Esophagus muscularis mucosa (tissue), 4 donors: ENCODE data around the gene SLAMF7. TPM values are rescaled to one million over a fixed set of nuclear protein-coding genes. Genes with fewer than 3 reads are reported as not detected.

Experiments
- DNase-seq: peaks from one replicate; pipeline ENCODE4 v3.0.0-alpha.2; 2017; ENCODE audit errors: extremely low spot score
- H3K27ac ChIP-seq, 4 donors: fragments of 200-600 bp; sonication (generic); replicated peaks in 1 of 4; 1 replicate in 3 of 4; 2 replicates in 1 of 4; pipeline ENCODE4 v1.5.1; 2016 to 2019; ENCODE audit warnings: mild to moderate bottlenecking in 1 of 4
- H3K27me3 ChIP-seq, 4 donors: fragments of 200-600 bp; sonication (generic); one replicate each; pipeline versions ENCODE4 v1.5.1 to v1.6.0; 2016 to 2019
- H3K36me3 ChIP-seq, 4 donors: fragments of 200-600 bp; sonication (generic); one replicate each; pipeline ENCODE4 v1.5.1; 2016 to 2019
- H3K4me1 ChIP-seq, 4 donors: fragments of 200-600 bp; sonication (generic); one replicate each; pipeline ENCODE4 v1.5.1; 2016 to 2019
- H3K4me3 ChIP-seq, 4 donors: fragments of 200-600 bp; sonication (generic); 1 replicate in 2 of 4; 2 replicates in 2 of 4; pipeline ENCODE4 v1.5.1; 2016 to 2019; ENCODE audit warnings: mild to moderate bottlenecking in 4 of 4, moderate library complexity in 1 of 4
- H3K9me3 ChIP-seq, 4 donors: fragments of 200-600 bp; sonication (generic); 1 replicate in 3 of 4; 2 replicates in 1 of 4; pipeline ENCODE4 v1.5.1; 2016 to 2019
- CTCF ChIP-seq, 3 experiments: fragments of 200-600 bp in 2 of 3; fragments of 450-650 bp in 1 of 3; sonication (generic) in 2 of 3; IDR thresholded peaks; one replicate each; pipeline ENCODE4 v1.5.1; 2017 to 2019; ENCODE audit warnings: antibody characterized with exemption in 3 of 3, mild to moderate bottlenecking in 2 of 3, moderate library complexity in 1 of 3
- EP300 ChIP-seq: sonication (generic); formaldehyde crosslinking; IDR thresholded peaks from one replicate; pipeline ENCODE4 v1.6.1; 2017; ENCODE audit warnings: antibody characterized with exemption
- POLR2A ChIP-seq: fragments of 450-650 bp; IDR thresholded peaks from one replicate; pipeline ENCODE4 v1.6.1; 2017; ENCODE audit warnings: antibody characterized with exemption, moderate library complexity, mild to moderate bottlenecking, low read depth
- POLR2AphosphoS5 ChIP-seq, 2 donors: sonication (generic); formaldehyde crosslinking; IDR thresholded peaks; one replicate each; pipeline ENCODE4 v1.6.1; 2017; ENCODE audit warnings: antibody characterized with exemption in 2 of 2
- WGBS: methylation state at CpG from one replicate; pipeline ENCODE4 v1.1.5; 2018; 5-methylcytosine and 5-hydroxymethylcytosine counted together
- intact Hi-C: fragments of 100-400 bp; cut with DNase I; formaldehyde crosslinking; loops from one replicate; pipeline ENCODE4 v1.15.1; 2023
- total RNA-seq, 4 donors: library from RNA; depleted of rRNA; stranded (reverse); fragments of >200 nt; gene quantifications; one replicate each; pipeline versions ENCODE4 v1.1.0 to v1.2.1, GENCODE V29; 2016

SLAMF7 gene
- total RNA-seq, 4 donors from 2014 or later, result 0.06 to 1.3 (median 0.47) TPM

GRCh38 chr1:160733898-160734297, 5.1 kb upstream of the SLAMF7 start:
- H3K36me3 ChIP-seq, result no peaks in the 10 kb centered on the region
- H3K27me3 ChIP-seq, result no peaks in the 10 kb centered on the region
- TF ChIP-seq POLR2A (no peak), POLR2AphosphoS5 (IDR thresholded peaks at IDR 0.05) (no peak), EP300 (no peak), CTCF (IDR thresholded peaks at IDR 0.05) (no peak)
- H3K9me3 ChIP-seq, result peaks cover 0 to 7% (median 6%) of the 10 kb centered on the region in 4 donors
- no peaks in the 10 kb centered on the region for H3K4me1 ChIP-seq
- no peak overlapping the region for H3K27ac ChIP-seq
- no peak for DNase-seq
- no peak overlapping the region for H3K4me3 ChIP-seq
- intact Hi-C loops, result no loop called here

- H3K9me3 ChIP-seq, result peaks cover 0 to 7% (median 6%) of the 10 kb centered on the region in 4 donors
- no peak overlapping the region for H3K4me3 ChIP-seq
- H3K36me3 ChIP-seq, result no peaks in the 10 kb centered on the region
- intact Hi-C loops, result no loop called here
- H3K4me1 ChIP-seq, result no peaks in the 10 kb centered on the region
- TF ChIP-seq EP300 (no peak), POLR2A (no peak), CTCF (IDR thresholded peaks at IDR 0.05) (no peak)
- no peaks in the 10 kb centered on the region for H3K27me3 ChIP-seq
- no peak for DNase-seq
- H3K27ac ChIP-seq, result no peak overlapping the region
Measured at GRCh38 chr1:160734301-160734700, 4.7 kb upstream of the SLAMF7 start.

- TF ChIP-seq POLR2AphosphoS5 (IDR thresholded peaks at IDR 0.05) (no peak), POLR2A (no peak), CTCF (IDR thresholded peaks at IDR 0.05) (no peak), EP300 (no peak)
- no peak overlapping the region for H3K4me3 ChIP-seq
- H3K9me3 ChIP-seq, result peaks cover 0 to 7% (median 6%) of the 10 kb centered on the region in 4 donors
- no peak for DNase-seq
- H3K27ac ChIP-seq, result no peak overlapping the region
- H3K4me1 ChIP-seq, result no peaks in the 10 kb centered on the region
- peaks cover 0 to 3% (median 0%) of the 10 kb centered on the region in 4 donors for H3K27me3 ChIP-seq
- 82% methylated on average over 2 of the region's 2 CpGs for WGBS
- no peaks in the 10 kb centered on the region for H3K36me3 ChIP-seq
- intact Hi-C loops, result no loop called here
Measured at GRCh38 chr1:160738271-160738670, 776 bp upstream of the SLAMF7 start.

GRCh38 chr1:160740133-160740688, 1.2 kb downstream of the SLAMF7 start:
- TF ChIP-seq POLR2A, result no peak
- no peak for TF ChIP-seq EP300
- TF ChIP-seq CTCF (IDR thresholded peaks at IDR 0.05), result no peak
- no peak for TF ChIP-seq POLR2AphosphoS5 (IDR thresholded peaks at IDR 0.05)
- intact Hi-C loops, result no loop called here
- Histone ChIP-seq H3K36me3 (no peaks in the 10 kb centered on the region), H3K4me3 (no peak overlapping the region), H3K27me3 (peaks cover 0 to 3% (median 0%) of the 10 kb centered on the region in 4 donors), H3K4me1 (no peaks in the 10 kb centered on the region), H3K9me3 (peaks cover 0 to 7% (median 6%) of the 10 kb centered on the region in 4 donors), H3K27ac (no peak overlapping the region)
- DNase-seq, result no peak
- WGBS, result 88% methylated on average over 5 of the region's 5 CpGs

GRCh38 chr1:160741092-160741501, 2.0 kb downstream of the SLAMF7 start:
- no peaks in the 10 kb centered on the region for H3K36me3 ChIP-seq
- no peaks in the 10 kb centered on the region for H3K4me1 ChIP-seq
- peaks cover 0 to 7% (median 6%) of the 10 kb centered on the region in 4 donors for H3K9me3 ChIP-seq
- no peak overlapping the region for H3K4me3 ChIP-seq
- TF ChIP-seq EP300 (no peak), POLR2A (no peak), POLR2AphosphoS5 (IDR thresholded peaks at IDR 0.05) (no peak), CTCF (IDR thresholded peaks at IDR 0.05) (no peak)
- H3K27me3 ChIP-seq, result peaks cover 0 to 3% (median 0%) of the 10 kb centered on the region in 4 donors
- no peak for DNase-seq
- intact Hi-C loops, result no loop called here
- 85% methylated on average over 4 of the region's 4 CpGs for WGBS
- no peak overlapping the region for H3K27ac ChIP-seq
